OCI-M2 (cell line): ENCODE measurements around the gene ARHGEF37.

Source experiments
- DNase-seq: peaks from one replicate; lab custom pipeline; 2025; ENCODE audit not compliant: unreplicated experiment; lab: John Stamatoyannopoulos, UW

ARHGEF37 gene

GRCh38 chr5:149671544-149671943 lies 90.2 kb downstream of the ARHGEF37 start:
- no peak for DNase-seq

GRCh38 chr5:149672701-149673476 lies 91.6 kb downstream of the ARHGEF37 start:
- DNase-seq = no peak

- DNase-seq = no peak
Observed at GRCh38 chr5:149674686-149675085, 93.4 kb downstream of the ARHGEF37 start.

- DNase-seq = no peak
Observed at GRCh38 chr5:149675610-149676201, 94.4 kb downstream of the ARHGEF37 start.

- no peak for DNase-seq
Observed at GRCh38 chr5:149677731-149678130, 96.4 kb downstream of the ARHGEF37 start.

- no peak for DNase-seq
Observed at GRCh38 chr5:149679876-149680809, 98.8 kb downstream of the ARHGEF37 start.

- DNase-seq = no peak
Observed at GRCh38 chr5:149680810-149681221, 99.5 kb downstream of the ARHGEF37 start.

- no peak for DNase-seq
Observed at GRCh38 chr5:149681252-149681651, 100.0 kb downstream of the ARHGEF37 start.

- DNase-seq = no peak
Observed at GRCh38 chr5:149681922-149682321, 100.6 kb downstream of the ARHGEF37 start.

- no peak for DNase-seq
Observed at GRCh38 chr5:149682532-149683075, 101.3 kb downstream of the ARHGEF37 start.

GRCh38 chr5:149683964-149684363 lies 102.7 kb downstream of the ARHGEF37 start:
- DNase-seq = no peak

- no peak for DNase-seq
Observed at GRCh38 chr5:149684371-149684770, 103.1 kb downstream of the ARHGEF37 start.
